GM18858 (cell line): Measurements from ENCODE around the gene ZFYVE27.
A peak's percentile ranks its signal among the peaks of the same experiment; 100 is the strongest.
"Not testable (repeated sequence)": the region's sequence is repeated elsewhere in the genome, so short reads cannot be mapped to it uniquely, and the experiment has no call there.

Experiments used
- ATAC-seq: cut with Tn5 transposase; IDR thresholded peaks from one replicate; pipeline ENCODE4 v1.9.1; 2021; ENCODE audit not compliant: unreplicated experiment

ZFYVE27 gene, protein sequence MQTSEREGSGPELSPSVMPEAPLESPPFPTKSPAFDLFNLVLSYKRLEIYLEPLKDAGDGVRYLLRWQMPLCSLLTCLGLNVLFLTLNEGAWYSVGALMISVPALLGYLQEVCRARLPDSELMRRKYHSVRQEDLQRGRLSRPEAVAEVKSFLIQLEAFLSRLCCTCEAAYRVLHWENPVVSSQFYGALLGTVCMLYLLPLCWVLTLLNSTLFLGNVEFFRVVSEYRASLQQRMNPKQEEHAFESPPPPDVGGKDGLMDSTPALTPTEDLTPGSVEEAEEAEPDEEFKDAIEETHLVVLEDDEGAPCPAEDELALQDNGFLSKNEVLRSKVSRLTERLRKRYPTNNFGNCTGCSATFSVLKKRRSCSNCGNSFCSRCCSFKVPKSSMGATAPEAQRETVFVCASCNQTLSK

DNA sequence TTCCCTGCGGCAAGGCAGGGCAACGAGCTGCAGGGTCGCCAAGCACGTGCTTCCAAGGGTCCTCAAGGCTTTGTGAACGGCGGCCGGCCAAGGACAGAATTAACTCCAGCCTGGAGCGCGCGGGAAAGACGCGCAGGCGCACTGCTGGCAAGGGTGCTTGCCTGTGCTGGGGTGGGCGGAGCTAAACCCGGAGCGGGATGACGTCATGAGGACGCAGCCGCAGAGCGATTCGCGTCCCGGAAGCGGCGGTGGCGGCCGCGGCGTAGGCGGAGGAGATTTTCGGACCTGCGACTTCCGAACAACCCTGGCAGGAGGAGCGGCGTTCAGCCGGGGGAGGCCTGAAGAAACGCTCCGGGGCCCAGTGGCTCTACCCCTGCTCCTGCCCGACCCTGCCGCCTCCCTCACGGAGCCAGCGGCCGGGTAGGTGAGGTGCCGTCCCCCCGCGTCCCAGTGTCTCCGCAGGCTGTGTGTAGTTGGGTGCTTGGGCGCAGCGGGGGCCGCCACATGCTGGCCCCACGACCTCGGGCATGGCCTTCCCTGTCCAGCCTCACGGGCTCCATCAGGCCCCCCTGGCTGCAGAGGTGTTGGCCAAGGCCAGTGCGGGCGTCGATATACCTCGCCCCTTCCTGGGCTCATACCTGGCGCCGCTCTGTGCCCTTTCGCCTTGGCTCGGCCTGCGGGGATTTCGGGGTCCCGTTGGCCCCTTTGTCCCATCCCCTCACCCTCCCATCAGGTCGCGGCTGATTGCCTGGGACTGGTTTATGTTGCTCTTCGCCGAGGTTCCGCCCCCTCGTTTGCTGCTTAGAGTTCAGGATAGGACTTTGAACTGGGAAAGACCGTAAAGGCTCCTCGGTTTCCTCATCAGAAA, at the start of gene ZFYVE27:
Gene ZFYVE27 (plus strand): TSS at position 227 of the 868 bp plus-strand sequence. CDS start 1,350 bp downstream, outside the sequence.
- peak; percentile 62 for ATAC-seq

DNA sequence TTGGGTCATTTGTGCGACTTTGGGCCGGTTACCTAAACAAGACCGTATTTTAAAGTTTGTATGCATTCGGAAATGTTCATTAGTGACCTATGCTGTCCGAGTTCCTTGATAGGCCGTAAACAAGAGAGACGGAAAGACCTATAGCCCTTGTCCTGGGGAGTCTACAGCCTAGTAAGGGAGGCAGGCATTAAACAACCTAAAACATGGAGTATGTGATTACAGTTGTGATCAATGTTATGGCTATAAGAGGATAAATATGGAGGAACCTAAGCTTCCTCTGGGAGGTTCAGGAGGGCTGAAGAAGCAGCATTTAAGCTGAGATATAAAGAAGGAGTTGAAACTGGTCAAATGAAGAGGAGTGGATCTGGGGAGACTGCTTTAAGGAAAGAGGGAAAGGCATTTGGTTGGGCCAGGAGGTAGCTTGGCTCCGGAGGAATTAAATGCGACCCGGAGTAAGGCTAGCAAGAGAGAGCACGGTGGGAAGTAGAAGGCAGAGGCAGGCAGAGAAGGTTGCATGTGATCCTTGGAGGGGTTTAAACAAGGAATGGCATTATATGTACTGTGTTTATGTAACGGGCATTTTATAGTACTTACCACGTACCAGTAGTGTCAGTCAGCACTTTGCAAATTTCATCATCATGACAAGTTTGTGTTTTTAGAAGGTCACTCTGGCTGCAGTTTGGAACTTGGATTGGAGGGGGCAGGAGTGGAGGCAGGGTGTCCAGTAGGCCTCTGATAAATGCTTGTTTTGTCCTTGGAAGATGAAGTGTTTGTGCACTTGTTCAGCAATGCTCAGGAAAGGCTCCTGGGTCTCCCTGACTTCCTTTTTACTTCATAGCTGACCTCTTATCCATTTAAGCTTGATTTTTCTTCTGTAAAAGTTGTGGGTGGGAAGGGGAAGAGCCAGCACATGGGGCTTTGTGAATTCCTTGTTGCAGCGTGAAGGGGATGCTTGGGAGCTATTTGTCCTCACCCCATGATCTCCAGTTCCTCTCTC, 48.8 kb upstream of the ZFYVE27 start:
- no peak for ATAC-seq

DNA sequence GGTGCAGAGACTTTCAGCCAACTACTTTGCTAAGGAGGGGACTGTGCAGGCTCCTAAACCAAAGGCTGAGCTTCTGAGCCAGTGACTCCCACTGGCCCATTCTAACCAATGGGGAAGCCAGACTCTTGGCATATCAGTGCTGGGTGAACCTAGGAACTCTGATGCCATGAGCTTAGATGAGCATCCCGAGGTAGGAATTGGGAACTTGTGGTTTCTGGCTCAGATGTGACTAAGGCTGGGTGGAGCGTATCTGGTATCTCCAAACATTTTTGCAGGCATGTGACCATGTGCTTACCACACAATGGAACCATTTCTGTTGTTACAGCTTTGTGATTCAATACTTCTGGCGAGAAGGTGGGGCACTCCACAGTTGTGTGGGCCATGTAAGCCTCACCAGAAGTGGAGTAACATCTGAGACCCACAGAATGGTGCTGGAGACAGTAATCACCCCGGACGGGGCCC, 47.3 kb upstream of the ZFYVE27 start:
- no peak for ATAC-seq

DNA sequence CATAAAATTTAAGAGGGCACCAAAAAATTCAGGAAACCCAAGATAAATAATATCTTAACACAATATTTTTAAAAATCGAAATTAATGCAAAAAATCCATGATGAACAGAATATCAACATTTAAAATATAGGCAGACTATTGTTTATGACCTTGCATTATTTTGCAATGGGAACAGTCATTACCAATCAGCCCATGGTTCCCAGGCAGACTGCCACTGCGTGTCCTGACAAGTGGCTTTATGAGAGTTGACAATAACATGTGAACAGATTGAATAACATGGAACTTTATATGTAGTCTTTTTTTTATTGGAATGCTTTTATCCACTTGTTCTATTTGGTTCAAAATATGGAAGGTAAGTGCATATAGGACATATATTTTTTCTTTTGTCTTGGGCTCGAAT, 46.8 kb upstream of the ZFYVE27 start:
- no peak for ATAC-seq

DNA sequence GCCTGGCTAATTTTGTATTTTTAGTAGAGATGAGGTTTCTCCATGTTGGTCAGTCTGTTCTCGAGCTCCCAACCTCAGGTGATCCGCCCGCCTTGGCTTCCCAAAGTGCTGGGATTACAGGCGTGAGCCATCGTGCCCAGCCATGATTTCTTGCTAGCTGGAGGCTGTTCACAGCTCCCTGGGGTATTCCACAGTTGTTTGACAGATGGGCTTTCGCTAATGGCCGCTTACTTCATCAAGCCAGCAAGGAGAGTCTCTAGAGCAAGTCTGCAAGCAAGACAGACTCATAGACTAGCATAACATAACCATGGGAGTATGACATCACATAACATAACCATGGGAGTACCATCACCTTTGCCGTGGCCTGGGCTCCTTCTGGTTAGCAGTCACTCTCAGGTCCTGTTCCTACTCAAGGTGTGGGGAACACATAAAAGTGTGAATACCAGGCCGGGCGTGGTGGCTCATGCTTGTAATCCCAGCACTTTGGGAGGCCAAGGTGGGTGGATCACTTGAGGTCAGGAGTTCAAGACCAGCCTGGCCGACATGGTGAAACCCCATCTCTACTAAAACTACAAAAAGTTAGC, 38.8 kb upstream of the ZFYVE27 start:
- not testable (repeated sequence) for ATAC-seq

DNA sequence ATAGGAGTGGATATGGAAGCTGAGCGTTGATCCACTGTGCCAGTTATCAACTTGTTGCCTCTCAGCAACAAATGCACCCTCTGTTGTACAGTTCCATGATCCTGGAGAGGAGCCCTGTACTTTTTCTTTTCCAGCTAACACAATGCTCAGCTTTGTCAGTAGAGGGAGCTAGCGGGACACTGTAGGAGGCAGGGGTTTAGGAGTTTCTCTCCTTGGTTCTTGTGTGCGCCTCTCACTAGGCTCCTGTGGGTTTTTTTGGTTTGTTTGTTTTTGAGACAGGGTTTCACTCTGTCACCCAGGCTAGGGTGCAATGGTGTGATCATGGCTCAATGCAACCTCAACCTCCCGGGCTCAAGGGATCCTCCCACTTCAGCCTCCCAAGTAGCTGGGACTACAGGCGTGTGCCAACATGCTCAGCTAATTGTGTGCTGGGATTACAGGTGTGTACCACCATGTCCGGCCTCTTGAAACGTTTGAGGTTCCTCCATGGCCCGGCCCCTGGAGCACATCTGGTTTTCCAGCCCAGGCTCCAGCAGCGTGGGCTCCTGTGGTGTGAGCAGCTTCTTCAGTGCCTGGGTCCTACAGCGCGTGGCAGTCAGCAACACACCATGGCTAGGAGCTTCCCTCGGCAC, 35.4 kb upstream of the ZFYVE27 start:
- ATAC-seq: no peak

DNA sequence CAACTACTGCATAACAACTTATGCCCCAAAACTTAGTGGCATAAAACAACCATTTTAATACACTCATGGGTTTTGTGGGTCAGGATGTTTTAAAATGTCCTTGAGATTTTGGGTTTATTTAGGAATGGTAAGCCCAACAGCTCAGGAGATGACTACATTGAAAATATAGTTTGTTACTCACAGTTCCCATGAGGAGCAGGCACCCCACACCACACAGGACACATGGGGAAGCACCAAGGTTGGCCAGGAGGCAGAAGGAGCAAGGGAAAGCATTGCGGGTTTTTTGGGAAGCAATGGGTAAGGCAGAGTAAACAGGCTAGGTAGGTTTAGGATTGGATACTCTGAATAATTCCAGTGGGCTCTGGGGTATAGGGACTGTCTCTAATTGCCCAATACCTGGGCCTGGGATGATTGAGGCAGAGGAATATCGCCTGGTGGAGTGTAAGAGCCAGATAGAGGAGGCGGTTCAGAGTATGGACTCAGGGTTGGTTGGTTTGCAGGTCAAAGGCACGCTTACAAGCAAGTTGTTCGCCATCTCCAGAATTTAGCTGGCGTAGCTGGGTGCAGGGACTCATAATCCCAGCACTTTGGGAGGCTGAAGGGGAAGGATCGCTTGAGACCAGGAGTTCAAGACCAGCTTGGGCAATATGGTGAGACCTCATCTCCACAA, 33.4 kb upstream of the ZFYVE27 start:
- ATAC-seq: no peak

DNA sequence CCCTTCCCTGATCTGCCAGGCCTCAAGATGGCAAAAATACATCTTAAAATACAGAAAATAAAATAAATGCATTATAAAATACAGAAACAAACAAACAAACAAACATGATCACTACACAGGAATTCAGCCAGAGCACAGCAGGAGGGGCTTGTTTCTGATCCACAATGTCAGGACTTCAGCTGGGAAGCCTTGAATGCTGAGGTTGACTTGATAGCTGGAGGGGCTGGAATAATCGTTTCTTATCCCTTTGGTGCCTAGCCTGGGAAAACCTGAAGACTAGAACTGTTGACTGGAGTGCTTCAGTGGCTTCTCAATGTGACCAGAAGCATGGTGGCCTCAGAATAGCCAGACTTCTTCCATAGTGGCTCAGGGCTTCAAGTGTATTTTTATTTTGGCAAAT, 32.6 kb upstream of the ZFYVE27 start:
- ATAC-seq: no peak

DNA sequence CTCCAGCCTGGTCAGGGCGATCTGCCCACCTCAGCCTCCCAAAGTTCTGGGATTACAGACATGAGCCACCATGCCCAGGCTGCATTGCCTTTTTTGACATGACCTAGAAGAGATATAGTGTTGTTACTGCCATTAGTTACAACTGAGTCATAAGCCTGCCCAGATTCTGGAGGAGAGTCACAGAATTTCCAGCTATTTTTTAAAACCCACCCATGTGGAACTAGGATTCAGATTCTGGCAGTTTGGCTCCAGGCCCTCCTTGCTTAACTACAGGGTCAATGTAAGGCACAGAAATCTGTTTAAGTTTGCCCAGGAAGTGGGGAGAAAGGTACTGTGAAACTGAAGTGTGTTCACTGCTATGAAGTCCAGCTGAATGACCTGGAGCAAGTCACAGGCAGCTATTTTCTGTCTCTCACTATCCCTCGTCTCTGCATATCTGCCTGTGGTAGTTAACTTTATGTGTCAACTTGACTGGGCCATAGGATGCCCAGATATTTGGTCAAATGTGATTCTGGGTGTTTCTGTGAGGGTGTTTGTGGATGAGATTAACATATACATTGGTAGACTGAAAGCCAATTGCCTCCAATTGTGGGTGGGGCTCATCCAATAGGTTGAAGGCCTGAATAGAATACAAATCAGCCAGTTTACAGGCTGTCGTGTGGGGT, 31.8 kb upstream of the ZFYVE27 start:
- ATAC-seq: no peak

DNA sequence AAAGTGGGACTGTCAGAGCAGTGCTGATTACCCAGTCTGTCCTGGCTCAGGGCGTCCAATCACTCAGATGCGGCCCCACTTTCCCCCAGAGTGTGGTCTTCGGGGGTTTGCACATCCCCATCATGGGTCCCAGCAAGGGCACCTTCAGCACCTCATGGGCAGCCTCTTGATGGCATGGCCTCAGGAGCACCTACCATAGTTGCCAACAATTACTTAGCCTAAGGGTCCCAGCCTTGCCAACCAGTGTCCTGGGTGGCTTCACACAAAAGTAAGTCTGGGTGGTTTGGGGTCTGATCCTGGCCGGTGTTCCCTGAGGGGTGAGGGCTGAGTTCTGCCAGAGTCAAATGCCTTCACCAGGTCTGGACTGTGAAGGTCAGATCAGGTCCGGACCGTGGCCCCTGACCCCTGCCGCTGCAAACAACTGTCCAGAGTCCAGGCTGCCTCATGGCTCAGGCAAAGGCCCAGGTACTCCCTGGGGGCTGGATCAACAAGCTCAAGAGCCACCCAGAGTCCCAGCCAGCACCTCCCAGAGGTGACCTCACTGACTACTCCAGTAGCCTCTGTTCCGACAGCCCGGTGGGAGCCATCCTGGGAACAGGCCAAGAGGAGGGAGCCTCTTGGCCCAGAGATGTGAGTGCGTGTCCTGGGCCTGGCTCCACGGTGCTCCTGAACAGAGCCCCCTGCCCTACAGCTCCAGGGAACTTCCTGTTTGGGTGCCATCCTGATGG, 29.6 kb upstream of the ZFYVE27 start:
- ATAC-seq: no peak

DNA sequence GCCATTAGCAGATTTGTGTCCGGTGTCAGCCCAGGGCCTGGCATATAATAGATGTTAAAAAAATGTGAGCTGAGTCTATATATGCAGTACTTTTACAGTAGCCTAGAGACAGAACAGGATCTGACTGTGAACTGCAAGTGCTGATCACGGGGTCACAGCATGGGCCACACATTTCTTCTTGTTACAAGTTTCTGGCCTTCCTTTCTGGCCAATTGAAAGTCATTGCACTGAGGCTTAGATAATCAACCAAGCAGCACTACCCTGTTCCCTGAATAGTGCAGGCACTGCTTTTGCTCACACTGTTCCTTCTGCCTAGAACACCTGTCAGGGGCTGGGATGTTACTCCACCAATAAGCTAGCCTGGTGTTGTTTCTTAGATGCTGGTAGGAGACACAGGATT, 28.8 kb upstream of the ZFYVE27 start:
- no peak for ATAC-seq

DNA sequence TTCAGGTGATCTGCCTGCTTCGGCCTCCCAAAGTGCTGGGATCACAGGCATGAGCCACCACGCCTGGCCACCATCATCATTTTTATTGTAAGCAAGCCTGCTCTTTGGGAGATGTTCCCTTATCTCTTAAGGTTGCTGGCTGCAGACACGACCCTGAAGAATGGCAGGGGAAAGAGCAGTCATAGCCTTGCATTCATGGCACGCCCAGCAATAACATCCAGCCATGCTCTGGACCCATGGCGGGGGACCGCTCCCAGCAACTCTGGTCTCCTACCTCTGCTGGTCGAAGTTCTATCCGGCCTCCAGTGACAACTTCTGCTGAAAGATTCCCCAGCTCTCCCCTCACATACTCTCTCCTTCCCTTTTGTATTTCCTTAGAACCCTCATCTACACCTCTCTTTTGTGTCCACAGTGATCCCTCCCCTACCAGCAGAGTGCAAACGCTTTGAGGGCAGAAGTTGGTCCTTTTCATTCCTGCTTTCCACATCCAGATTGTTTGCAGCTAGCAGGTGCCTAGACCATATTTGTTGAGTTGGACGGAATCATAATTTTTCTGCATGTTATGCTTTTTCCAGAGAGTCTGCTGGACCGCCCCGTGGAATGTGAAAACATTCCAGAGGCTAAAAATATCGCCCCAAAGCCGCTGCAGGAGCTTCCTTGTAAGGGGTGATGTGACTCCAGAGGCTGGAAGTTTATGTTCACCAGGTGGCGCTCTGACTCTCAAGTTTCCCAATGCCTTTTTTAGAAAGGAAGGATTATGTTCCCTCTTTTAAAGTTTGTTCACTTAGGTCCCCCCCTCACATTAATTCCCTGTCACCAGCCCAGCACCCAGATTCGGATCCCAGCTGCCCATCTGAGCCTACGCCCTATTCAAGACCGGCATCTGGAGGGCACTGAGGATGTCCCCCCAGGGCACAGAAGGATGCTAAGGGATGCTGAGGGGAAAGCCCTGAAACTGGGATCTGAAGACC, 27.7 kb upstream of the ZFYVE27 start:
- ATAC-seq: no peak

DNA sequence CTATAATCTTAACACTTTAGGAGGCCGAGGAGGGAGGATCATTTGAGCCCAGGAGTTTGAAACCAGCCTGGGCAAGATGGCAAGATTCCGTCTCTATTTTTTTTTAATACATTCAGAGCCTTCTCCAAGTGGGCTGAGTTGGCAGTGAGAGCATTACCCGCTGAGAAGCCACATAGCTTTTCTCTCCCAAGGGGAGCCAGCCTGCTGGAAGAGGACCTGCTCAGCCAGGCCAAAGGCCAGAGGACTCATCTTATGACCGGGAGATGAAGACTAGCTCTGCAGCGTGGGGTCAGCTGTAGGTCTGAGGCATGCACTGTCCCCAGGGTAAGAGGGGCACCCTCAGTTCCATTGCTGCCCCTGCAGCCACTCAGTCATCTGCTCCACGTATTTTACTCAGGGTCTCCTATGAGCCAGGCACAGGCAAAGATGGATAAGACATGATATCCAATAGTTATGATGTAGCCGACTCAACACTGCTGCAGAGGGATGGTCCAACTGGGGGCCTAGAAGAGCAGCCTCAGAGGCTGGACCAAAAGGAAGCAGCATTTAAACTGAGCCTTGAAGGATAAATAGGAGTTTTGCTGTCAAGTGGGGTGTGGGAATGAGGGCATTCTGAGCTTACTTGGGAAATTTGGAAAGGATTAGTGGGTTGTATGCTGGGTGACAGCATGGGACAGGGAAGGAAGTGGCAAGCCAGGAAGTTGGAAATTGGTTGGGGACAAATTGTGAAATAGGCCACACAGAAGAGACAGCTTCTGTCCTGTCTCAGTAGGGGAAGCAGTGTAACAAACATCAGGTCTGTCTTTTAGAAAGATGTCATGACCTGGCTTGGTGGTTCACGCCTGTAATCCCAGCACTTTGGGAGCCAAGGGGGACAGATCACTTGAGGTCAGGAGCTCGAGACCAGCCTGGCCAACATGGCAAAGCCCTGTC, 25.0 kb upstream of the ZFYVE27 start:
- no peak for ATAC-seq

DNA sequence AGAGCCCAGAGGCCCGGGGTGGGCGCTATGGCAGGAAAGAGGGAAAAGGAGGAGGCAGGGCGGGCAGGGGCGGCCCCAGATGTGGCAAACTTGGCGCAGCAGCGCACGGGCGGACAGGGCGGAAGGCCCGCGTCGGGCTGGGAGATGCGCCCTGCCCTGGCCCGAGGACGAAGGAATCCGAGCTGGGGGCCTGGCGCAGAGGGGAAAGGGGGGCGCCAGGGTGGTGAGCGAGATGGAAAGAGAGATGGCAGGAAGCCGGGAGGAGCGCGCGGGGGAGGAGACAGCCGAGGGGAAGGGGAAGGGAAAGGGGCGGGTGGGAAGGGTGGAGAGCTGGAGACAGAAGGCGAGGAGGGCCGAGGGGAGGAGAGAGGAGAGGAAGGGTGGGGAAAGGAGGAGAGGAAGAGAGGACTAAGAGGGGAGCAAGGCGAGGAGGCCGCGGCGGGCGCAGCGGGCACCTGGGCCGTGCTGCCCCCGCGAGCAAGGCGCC, 23.5 kb upstream of the ZFYVE27 start, which contains the start of gene MARVELD1:
Gene MARVELD1 (plus strand): TSS at position 392 of the 487 bp plus-strand sequence. CDS start 147 bp downstream, outside the sequence.
- no peak for ATAC-seq

DNA sequence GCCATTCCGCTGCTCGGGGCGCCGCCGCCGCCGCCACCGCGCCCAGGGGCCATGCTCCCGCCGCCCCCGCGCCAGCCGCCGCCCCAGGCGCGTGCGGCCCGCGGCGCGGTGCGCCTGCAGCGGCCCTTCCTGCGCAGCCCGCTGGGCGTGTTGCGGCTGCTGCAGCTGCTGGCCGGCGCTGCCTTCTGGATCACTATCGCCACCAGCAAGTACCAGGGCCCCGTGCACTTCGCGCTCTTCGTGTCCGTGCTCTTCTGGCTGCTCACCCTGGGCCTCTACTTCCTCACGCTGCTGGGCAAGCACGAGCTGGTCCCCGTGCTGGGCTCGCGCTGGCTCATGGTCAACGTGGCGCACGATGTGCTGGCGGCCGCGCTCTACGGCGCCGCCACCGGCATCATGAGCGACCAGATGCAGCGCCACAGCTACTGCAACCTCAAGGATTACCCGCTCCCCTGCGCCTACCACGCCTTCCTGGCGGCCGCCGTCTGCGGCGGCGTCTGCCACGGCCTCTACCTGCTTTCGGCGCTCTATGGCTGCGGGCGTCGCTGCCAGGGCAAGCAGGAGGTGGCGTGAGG, 23.0 kb upstream of the ZFYVE27 start:
- no peak for ATAC-seq
